ENCODE data around the gene PARPBP.

PARPBP gene

GRCh38 chr12:102167821-102168604 lies 48.0 kb downstream of the PARPBP start:
- no peak overlapping the region for H3K4me3 ChIP-seq (ENCODE audit: severe bottlenecking)
- no peak for ATAC-seq (ENCODE audit: low read depth)

DNA sequence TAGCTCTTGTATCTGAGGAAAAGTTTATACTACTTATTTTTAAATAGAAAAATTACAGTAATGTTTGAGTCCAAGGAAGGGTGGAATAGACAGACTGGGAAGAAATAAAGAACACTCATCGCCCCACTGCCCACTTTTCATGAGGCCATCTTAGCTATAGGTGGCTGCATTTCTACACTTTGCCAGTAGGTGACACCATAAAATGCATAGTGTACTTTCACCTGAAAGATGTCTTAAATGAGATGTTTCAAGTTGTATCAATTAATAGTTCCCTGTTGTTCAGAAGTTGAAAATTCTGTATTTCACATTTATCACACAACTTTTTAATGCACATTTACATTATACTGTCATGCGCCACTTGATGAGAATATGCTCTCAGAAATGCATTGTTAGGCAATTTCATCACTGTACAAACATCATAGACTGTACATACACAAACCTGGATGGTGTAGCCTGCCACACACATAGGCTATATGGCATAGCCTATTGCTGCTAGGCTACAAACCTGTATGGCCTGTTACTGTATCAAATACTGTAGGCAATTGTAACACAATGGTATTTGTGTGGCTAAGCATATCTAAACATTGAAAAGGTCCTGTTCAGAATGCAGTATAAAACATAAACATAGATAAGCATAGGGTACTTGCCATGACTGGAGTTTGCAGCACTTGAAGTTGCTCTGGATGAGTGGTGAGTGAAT lies 50.1 kb downstream of the PARPBP start:
- DNase-seq (ENCODE audit: low spot score) (no peak), ATAC-seq (ENCODE audit: low read depth) (peak; percentile 46; the same call in 1 of the 3 replicates)
- H3K9me3 ChIP-seq (ENCODE audit: severe bottlenecking), result no peaks in the 10 kb centered on the region
- no peak overlapping the region for H3K27ac ChIP-seq (ENCODE audit: poor library complexity, severe bottlenecking)
- no peak overlapping the region for H3K4me3 ChIP-seq (ENCODE audit: severe bottlenecking)
- H3K36me3 ChIP-seq (ENCODE audit: low read depth), result peaks cover 13% of the 10 kb centered on the region; the same call in 1 of the 2 replicates
- H3K4me1 ChIP-seq (ENCODE audit: insufficient read depth, poor library complexity, severe bottlenecking), result no peaks in the 10 kb centered on the region
- TF ChIP-seq, protein P1, sequence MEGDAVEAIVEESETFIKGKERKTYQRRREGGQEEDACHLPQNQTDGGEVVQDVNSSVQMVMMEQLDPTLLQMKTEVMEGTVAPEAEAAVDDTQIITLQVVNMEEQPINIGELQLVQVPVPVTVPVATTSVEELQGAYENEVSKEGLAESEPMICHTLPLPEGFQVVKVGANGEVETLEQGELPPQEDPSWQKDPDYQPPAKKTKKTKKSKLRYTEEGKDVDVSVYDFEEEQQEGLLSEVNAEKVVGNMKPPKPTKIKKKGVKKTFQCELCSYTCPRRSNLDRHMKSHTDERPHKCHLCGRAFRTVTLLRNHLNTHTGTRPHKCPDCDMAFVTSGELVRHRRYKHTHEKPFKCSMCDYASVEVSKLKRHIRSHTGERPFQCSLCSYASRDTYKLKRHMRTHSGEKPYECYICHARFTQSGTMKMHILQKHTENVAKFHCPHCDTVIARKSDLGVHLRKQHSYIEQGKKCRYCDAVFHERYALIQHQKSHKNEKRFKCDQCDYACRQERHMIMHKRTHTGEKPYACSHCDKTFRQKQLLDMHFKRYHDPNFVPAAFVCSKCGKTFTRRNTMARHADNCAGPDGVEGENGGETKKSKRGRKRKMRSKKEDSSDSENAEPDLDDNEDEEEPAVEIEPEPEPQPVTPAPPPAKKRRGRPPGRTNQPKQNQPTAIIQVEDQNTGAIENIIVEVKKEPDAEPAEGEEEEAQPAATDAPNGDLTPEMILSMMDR (IDR thresholded peaks at IDR 0.05; ENCODE audit: poor library complexity, severe bottlenecking), result peak; percentile 74
- H3K27me3 ChIP-seq (ENCODE audit: insufficient read depth, poor library complexity, severe bottlenecking), result no peaks in the 10 kb centered on the region

More at GRCh38 chr12:102167821-102168604, 48.0 kb downstream of the PARPBP start:
- DNase-seq (ENCODE audit: low spot score), result no peak
- no peaks in the 10 kb centered on the region for H3K27me3 ChIP-seq (ENCODE audit: insufficient read depth, poor library complexity, severe bottlenecking)
- H3K4me1 ChIP-seq (ENCODE audit: insufficient read depth, poor library complexity, severe bottlenecking), result no peaks in the 10 kb centered on the region
- H3K9me3 ChIP-seq (ENCODE audit: severe bottlenecking), result no peaks in the 10 kb centered on the region
- no peak overlapping the region for H3K27ac ChIP-seq (ENCODE audit: poor library complexity, severe bottlenecking)
- H3K36me3 ChIP-seq (ENCODE audit: low read depth), result peaks cover 13% of the 10 kb centered on the region; the same call in 1 of the 2 replicates
- TF ChIP-seq, protein P1 (IDR thresholded peaks at IDR 0.05; ENCODE audit: poor library complexity, severe bottlenecking), result no peak

GRCh38 chr12:102171951-102172350 lies 52.0 kb downstream of the PARPBP start:
- TF ChIP-seq, protein P1 (IDR thresholded peaks at IDR 0.05; ENCODE audit: poor library complexity, severe bottlenecking), result no peak
- ATAC-seq (ENCODE audit: low read depth), result no peak

DNA sequence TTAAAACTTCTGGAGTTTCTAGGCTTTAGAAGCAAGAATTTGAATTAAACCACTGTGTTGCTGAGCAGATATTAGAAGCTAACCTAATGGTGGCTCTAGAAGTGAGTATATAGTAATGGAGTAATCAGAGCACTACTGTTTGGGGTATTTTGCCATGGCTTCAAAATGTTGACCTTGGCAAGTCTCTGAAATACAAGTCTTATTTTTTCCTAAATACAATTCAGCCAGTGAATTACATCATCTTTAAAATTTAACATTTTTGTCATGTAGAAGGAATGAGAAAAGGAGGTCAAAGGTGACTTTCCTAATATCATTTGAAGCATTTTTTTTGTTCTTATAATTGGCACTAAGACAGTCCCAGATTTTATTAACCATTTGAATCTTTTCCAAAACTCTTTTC lies 52.5 kb downstream of the PARPBP start:
- ATAC-seq (ENCODE audit: low read depth) (no peak), DNase-seq (ENCODE audit: low spot score) (no peak)
- no peak overlapping the region for H3K27ac ChIP-seq (ENCODE audit: poor library complexity, severe bottlenecking)
- no peaks in the 10 kb centered on the region for H3K27me3 ChIP-seq (ENCODE audit: insufficient read depth, poor library complexity, severe bottlenecking)
- H3K9me3 ChIP-seq (ENCODE audit: severe bottlenecking), result no peaks in the 10 kb centered on the region
- peaks cover 18% of the 10 kb centered on the region; the same call in 1 of the 2 replicates for H3K36me3 ChIP-seq (ENCODE audit: low read depth)
- H3K4me3 ChIP-seq (ENCODE audit: severe bottlenecking), result no peak overlapping the region
- no peaks in the 10 kb centered on the region for H3K4me1 ChIP-seq (ENCODE audit: insufficient read depth, poor library complexity, severe bottlenecking)
- TF ChIP-seq, protein P1 (IDR thresholded peaks at IDR 0.05; ENCODE audit: poor library complexity, severe bottlenecking), result no peak

More at GRCh38 chr12:102171951-102172350, 52.0 kb downstream of the PARPBP start:
- Histone ChIP-seq H3K4me3 (ENCODE audit: severe bottlenecking) (no peak overlapping the region), H3K4me1 (ENCODE audit: insufficient read depth, poor library complexity, severe bottlenecking) (no peaks in the 10 kb centered on the region), H3K27ac (ENCODE audit: poor library complexity, severe bottlenecking) (no peak overlapping the region), H3K36me3 (ENCODE audit: low read depth) (peaks cover 18% of the 10 kb centered on the region; the same call in 1 of the 2 replicates), H3K27me3 (ENCODE audit: insufficient read depth, poor library complexity, severe bottlenecking) (no peaks in the 10 kb centered on the region), H3K9me3 (ENCODE audit: severe bottlenecking) (no peaks in the 10 kb centered on the region)
- DNase-seq (ENCODE audit: low spot score), result no peak
